OCI-LY1 (cell line): Measurements from ENCODE around the gene GHRH.

ENCODE experiments used
- EZH2 ChIP-seq: fragments of 200-600 bp; sonication (generic), shearing (Covaris generic); IDR thresholded peaks from 2 replicates; pipeline ENCODE4 v1.8.0; 2017; ENCODE audit warnings: borderline replicate concordance, mixed run types, mild to moderate bottlenecking, antibody characterized with exemption, low read length, moderate library complexity, mixed read lengths
- TF ChIP-seq, protein P1 (sequence below): fragments of 200-600 bp; sonication (generic), shearing (Covaris generic); IDR thresholded peaks from 2 replicates; pipeline ENCODE4 v1.5.1; 2017; ENCODE audit warnings: mild to moderate bottlenecking, antibody characterized with exemption, low read length, moderate library complexity, mixed read lengths

DNA sequence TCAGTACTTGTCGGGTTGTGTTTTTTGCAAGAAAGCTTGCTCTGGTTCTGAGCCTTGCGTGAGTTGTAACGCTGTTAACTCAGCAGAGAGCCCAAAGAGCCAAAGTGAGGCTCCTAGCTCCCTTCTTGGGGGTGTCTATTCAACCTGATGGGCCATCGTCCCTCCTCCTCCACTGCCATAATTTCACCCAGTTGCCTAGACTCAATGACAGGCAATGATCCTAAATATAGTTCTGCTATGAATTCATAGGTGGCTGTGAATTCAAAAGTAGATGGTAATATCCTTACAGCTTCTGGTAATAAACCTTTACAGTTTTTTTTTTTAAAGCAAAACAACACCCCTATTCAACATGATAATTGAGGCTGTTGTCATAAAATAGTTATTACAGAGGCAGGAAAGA is 39.5 kb downstream of the GHRH start:
- TF ChIP-seq, protein P1, sequence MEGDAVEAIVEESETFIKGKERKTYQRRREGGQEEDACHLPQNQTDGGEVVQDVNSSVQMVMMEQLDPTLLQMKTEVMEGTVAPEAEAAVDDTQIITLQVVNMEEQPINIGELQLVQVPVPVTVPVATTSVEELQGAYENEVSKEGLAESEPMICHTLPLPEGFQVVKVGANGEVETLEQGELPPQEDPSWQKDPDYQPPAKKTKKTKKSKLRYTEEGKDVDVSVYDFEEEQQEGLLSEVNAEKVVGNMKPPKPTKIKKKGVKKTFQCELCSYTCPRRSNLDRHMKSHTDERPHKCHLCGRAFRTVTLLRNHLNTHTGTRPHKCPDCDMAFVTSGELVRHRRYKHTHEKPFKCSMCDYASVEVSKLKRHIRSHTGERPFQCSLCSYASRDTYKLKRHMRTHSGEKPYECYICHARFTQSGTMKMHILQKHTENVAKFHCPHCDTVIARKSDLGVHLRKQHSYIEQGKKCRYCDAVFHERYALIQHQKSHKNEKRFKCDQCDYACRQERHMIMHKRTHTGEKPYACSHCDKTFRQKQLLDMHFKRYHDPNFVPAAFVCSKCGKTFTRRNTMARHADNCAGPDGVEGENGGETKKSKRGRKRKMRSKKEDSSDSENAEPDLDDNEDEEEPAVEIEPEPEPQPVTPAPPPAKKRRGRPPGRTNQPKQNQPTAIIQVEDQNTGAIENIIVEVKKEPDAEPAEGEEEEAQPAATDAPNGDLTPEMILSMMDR: no peak
- TF ChIP-seq EZH2: no peak
